KBM-7 (cell line): ENCODE results near the gene NUTF2.

Source experiments
- DNase-seq: peaks from one replicate; pipeline ENCODE4 v3.0.0-alpha.2; 2015
- in situ Hi-C: fragments of 300-500 bp; cut with MboI; formaldehyde crosslinking; loops from 2 replicates; pipeline ENCODE4 v1.14.3; 2020; ENCODE audit warnings: low sequenced_read_pairs, low pct_unique_long_range_greater_than_20kb, mixed read lengths

NUTF2 gene

DNA sequence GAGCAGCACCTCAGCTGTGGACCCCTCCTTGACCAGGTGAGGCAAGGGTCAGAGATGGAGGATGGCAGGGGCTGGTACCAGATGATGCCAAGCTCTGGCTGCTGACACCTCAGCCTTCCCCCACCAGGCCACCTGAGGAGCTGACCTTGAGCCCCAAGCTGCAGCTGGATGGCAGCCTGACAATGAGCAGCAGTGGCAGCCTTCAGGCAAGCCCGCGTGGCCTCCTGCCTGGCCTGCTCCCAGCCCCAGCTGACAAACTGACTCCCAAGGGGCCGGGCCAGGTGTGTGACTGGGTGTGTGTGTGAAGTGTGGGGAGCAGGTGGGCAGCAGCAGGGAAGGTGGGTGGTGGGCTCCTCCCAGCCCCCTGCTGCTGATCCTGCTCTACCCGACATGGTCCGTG is 33.2 kb downstream of the NUTF2 start:
- in situ Hi-C loops, result no loop called here
- DNase-seq, result no peak

DNA sequence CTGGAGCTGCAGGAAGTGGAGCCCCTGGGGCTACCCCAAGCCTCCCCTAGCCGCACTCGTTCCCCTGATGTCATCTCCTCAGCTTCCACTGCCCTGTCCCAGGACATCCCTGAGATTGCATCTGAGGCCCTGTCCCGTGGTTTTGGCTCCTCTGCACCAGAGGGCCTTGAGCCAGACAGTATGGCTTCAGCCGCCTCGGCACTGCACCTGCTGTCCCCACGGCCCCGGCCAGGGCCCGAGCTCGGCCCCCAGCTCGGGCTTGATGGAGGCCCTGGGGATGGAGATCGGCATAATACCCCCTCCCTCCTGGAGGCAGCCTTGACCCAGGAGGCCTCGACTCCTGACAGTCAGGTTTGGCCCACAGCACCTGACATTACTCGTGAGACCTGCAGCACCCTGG is 33.9 kb downstream of the NUTF2 start:
- no peak for DNase-seq
- in situ Hi-C loops, result no loop called here

GRCh38 chr16:67881621-67882161 is 35.0 kb downstream of the NUTF2 start:
- DNase-seq, result no peak
- in situ Hi-C loops, result no loop called here

GRCh38 chr16:67882374-67883145 is 35.8 kb downstream of the NUTF2 start:
- in situ Hi-C loops, result no loop called here
- DNase-seq, result no peak

DNA sequence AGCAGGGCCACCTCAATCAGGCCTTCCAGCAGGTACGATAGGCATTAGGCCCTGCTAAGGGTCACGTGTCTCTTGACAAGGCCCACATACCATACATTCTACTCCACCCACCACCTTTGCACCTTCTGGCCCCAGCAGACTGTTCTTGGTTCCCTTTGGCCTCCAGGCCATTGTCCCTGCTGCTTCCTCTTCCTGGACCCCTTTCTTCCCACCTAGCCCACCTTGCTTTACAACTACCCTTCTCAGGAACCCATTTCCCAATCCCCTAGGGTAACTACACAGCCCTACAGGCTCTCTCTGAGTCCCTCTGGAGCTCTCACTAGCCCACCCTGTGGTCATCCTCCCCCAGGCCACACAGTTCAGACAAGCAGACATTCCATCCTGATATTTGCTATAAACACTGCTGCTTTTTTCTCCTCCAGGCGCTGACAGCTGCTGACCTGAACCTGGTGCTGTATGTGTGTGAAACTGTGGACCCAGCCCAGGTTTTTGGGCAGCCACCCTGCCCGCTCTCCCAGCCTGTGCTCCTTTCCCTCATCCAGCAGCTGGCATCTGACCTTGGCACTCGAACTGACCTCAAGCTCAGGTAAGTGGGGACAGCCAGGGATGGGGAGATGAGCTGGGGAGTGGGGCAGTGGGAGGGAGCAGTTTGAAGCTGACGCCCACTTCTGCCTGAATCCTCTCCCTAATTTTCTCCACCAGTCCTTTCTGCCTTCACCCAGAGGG is 36.6 kb downstream of the NUTF2 start:
- in situ Hi-C loops, result no loop called here
- no peak for DNase-seq

- in situ Hi-C loops, result no loop called here
Observed at GRCh38 chr16:67883872-67884261, 37.1 kb downstream of the NUTF2 start.

DNA sequence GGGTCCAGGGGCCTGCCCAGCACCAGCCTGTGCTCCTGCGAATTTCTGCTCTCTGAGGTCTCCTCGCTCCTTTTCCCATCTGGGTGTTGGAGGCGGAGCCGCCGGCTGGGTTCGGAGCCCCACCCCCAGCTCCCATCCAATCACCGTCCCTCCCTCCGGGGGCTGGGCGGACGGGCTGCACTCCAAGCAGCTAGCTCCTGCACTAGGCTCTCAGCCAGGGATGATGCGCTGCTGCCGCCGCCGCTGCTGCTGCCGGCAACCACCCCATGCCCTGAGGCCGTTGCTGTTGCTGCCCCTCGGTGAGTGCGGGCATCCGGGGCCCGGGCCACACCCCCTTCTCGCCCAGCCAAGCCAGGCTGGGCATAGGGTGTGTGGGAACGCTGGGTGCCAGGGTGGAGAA is 38.0 kb downstream of the NUTF2 start, which contains the start of gene NRN1L:
Gene NRN1L (plus strand): TSS at position 202 of the 400 bp plus-strand sequence. CDS start 19 bp downstream, at position 221.
- in situ Hi-C loops, result no loop called here
- no peak for DNase-seq

More at GRCh38 chr16:67883872-67884261, 37.1 kb downstream of the NUTF2 start:
- DNase-seq, result peak; percentile 73

DNA sequence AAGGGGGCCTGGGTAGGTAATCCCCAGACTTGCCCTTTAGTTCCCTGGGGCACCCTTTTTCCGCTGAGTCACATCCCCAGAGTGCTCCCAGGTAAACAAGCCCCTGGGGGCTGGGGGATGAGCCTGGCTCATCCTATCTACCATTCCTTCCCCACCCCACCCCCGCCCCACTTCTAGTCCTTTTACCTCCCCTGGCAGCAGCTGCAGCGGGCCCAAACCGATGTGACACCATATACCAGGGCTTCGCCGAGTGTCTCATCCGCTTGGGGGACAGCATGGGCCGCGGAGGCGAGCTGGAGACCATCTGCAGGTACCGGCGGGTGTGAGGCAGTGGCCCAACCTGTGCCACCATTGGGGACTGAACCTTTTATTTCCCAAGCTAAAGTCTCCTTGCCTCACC is 38.8 kb downstream of the NUTF2 start:
- DNase-seq, result no peak
- in situ Hi-C loops, result no loop called here

DNA sequence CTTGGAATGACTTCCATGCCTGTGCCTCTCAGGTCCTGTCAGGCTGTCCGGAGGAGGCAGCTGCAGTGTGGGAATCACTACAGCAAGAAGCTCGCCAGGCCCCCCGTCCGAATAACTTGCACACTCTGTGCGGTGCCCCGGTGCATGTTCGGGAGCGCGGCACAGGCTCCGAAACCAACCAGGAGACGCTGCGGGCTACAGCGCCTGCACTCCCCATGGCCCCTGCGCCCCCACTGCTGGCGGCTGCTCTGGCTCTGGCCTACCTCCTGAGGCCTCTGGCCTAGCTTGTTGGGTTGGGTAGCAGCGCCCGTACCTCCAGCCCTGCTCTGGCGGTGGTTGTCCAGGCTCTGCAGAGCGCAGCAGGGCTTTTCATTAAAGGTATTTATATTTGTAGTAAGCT is 39.2 kb downstream of the NUTF2 start:
- in situ Hi-C loops, result no loop called here
- no peak for DNase-seq

DNA sequence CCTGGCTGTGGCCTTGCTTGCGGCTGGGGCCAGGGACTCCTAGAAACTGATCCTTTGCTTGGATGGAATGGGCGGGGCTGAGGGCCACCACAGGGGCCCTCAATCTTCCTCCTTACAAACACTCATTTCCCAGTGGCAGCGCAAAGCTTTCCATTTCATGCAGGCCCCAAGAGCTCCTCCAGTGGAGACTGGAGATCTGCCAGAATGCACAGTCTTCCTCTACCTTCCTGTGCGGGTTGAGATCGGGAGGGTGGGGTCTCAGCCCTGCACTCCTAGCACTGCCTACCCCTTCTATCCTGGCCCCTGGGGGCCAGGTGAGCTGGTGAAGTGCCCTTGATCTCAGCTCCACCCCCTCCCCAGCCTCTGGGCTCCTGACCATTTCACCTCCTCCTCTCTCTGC is 39.7 kb downstream of the NUTF2 start:
- DNase-seq, result no peak
- in situ Hi-C loops, result no loop called here

GRCh38 chr16:67888331-67888730 is 41.6 kb downstream of the NUTF2 start:
- no peak for DNase-seq
- in situ Hi-C loops, result no loop called here

- in situ Hi-C loops, result no loop called here
Observed at GRCh38 chr16:67892375-67892774, 45.6 kb downstream of the NUTF2 start.

DNA sequence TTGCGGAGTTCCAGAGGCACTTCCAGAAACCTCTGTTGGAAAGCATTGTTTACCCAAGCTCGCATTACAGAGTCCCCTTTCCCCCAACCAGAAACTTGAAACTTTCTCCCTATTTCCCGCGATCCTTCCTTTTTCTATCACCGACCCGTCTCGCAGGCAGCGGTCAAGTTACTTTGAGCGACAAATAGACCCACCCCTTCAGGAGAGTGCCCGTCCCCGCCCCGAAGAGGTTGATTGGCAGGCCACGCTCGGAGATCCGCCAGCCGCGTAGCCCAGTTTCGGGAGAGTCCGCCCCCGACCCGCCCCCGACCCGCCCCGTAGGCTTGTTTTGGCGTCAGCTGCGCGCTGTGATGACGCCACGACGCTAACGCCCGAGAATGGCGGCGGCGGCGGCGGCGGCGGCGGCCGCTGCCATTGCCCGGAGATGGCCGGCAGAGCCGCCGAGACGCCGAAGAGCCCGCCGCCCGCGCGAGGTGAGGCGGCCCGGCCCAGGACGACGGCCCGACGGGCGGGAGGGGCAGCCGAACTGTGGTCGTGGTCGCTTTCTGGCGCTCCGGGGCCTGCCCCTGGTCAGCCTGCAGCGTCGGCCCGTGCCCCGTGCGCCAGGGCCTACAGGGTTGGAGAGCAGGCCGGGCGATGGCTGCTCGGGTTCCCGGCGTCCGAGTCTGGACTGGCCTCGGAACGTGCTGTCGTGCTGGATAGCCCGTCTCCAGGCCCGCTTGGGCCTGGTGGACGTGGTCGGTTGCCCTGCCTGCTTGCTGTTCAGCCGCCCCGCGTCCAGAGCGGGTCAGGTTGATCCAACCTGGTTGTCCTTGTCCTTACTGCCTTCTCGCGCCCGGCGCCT is 46.4 kb downstream of the NUTF2 start, which contains the start of gene PSKH1:
Gene PSKH1 (plus strand): TSS at position 356 of the 844 bp plus-strand sequence. CDS start 15,496 bp downstream, outside the sequence.
- in situ Hi-C loops, result no loop called here
- DNase-seq, result peak; percentile 94

More at GRCh38 chr16:67892375-67892774, 45.6 kb downstream of the NUTF2 start:
- DNase-seq, result no peak

- in situ Hi-C loops, result no loop called here
Observed at GRCh38 chr16:67893743-67894399, 47.1 kb downstream of the NUTF2 start.

DNA sequence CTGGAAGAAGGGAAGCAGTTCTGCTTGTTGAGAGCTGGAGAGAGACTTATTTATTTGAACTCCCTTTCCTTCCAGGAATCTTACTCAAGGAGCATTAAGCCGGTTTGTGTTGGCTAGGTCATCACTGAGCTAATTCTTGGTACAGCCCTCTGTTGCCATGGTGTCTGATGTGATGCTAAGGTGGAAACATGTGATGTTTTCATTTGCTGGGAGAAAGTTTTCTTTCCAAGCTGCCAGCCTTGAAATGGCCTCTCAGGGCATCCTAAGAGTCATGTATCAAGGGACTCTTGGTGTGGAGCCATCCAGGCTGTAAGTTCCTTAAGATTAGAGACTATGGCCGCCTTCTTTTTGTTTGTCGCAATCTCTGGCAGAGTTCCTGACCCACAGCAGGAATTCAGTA is 50.5 kb downstream of the NUTF2 start:
- no peak for DNase-seq
- in situ Hi-C loops, result no loop called here

More at GRCh38 chr16:67893743-67894399, 47.1 kb downstream of the NUTF2 start:
- DNase-seq, result no peak

- in situ Hi-C loops, result no loop called here
- DNase-seq, result no peak
Observed at GRCh38 chr16:67901734-67902133, 55.0 kb downstream of the NUTF2 start.

GRCh38 chr16:67902831-67903230 is 56.1 kb downstream of the NUTF2 start:
- in situ Hi-C loops, result no loop called here
- no peak for DNase-seq

DNA sequence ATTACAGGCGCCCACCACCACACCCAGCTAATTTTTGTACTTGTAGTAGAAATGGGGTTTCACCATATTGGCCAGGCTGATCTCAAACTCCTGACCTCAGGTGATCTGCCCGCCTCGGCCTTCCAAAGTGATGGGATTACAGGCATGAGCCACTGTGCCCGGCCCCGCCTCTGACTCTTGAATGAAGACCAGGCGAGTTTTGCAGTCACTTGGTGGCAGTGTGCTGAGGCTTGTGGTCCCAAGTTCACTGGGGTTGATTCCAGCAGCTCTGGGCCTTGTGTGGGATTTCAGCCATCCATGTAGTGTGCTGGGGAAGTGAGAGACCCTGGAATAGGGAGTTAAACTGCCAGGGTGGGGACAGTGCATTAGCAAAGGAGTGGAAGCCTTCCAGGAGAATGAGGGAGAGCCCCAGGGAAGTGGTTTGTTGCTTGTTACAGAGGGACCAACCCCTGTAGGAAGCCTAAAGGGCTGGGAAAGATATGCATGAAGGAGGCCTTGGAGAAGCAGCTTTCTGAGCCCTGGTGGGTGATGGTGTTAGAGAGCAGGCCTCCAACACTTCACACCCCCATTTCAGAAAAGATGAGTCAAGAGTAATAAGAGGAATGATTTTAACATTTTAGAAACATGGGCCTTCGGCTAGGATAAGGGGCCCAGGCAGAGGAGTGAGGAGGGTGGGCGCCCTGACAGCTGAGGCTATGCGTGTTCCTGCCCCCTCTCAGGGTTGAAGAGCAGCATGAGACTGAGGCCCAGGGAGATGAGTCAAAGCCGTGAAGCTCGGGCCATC is 60.9 kb downstream of the NUTF2 start:
- in situ Hi-C loops, result no loop called here
- DNase-seq, result no peak
